PC-9 (cell line): Measurements from ENCODE around the gene QRFP. TPM values are rescaled to one million over a fixed set of nuclear protein-coding genes. Genes with fewer than 3 reads are reported as not detected.

Source experiments
- BruUV-seq: library from RNA; stranded (reverse); fragments of 400-500 nt; replicated peaks from 2 replicates; lab custom pipeline; 2021; lab: Mats Ljungman, UMichigan
- CTCF ChIA-PET: fragments of 300-600 bp; sonication (Branson Sonifier 250); formaldehyde crosslinking; loops from one replicate; lab custom pipeline; 2022; ENCODE audit warnings: antibody characterized with exemption; lab: Charles Lee
- POLR2A ChIA-PET: fragments of 300-600 bp; sonication (Branson Sonifier 250); formaldehyde crosslinking; loops from one replicate; lab custom pipeline; 2022; ENCODE audit warnings: antibody characterized with exemption; ENCODE audit not compliant: unreplicated experiment; lab: Charles Lee
- DNase-seq, 2 experiments: peaks; one replicate each; pipeline versions ENCODE4 v3.0.0 to v3.0.0-alpha.2; 2015 to 2022; ENCODE audit warnings: mixed read lengths in 1 of 2
- H2AFZ ChIP-seq: fragments of 200-600 bp; sonication (generic); 2 replicates; pipeline ENCODE4 v1.8.1; 2017; ENCODE audit warnings: antibody characterized with exemption
- H3F3A ChIP-seq: fragments of 200-600 bp; sonication (generic); 2 replicates; pipeline ENCODE4 v1.8.1; 2017; ENCODE audit warnings: antibody characterized with exemption, mild to moderate bottlenecking, low read depth; ENCODE audit not compliant: insufficient read depth
- H3K27ac ChIP-seq: fragments of 200-600 bp; sonication (generic); 2 replicates; pipeline ENCODE4 v1.6.1; 2016; ENCODE audit warnings: mixed run types
- H3K27me3 ChIP-seq: fragments of 200-600 bp; sonication (generic); 2 replicates; pipeline ENCODE4 v1.6.1; 2016; ENCODE audit warnings: low read depth, mixed run types; ENCODE audit not compliant: insufficient read depth
- H3K36me3 ChIP-seq: fragments of 200-600 bp; sonication (generic); 2 replicates; pipeline ENCODE4 v1.6.1; 2016; ENCODE audit warnings: low read depth, mixed run types
- H3K4me1 ChIP-seq: fragments of 200-600 bp; sonication (generic); replicated peaks from 2 replicates; pipeline ENCODE4 v1.6.1; 2016; ENCODE audit warnings: mixed run types; ENCODE audit not compliant: insufficient read depth
- H3K4me2 ChIP-seq: fragments of 200-600 bp; sonication (generic); 2 replicates; pipeline ENCODE4 v1.6.1; 2017; ENCODE audit warnings: mixed run types
- H3K4me3 ChIP-seq: fragments of 200-600 bp; sonication (generic); 2 replicates; pipeline ENCODE4 v1.6.1; 2016; ENCODE audit warnings: mixed run types
- H3K79me2 ChIP-seq: fragments of 200-600 bp; sonication (generic); 2 replicates; pipeline ENCODE4 v1.6.1; 2017; ENCODE audit warnings: low read depth, mixed run types
- H3K9me2 ChIP-seq: fragments of 200-600 bp; sonication (generic); 2 replicates; pipeline ENCODE4 v1.8.1; 2017; ENCODE audit warnings: mild to moderate bottlenecking; ENCODE audit not compliant: insufficient read depth
- H3K9me3 ChIP-seq: fragments of 200-600 bp; sonication (generic); 2 replicates; pipeline ENCODE4 v1.8.1; 2016; ENCODE audit warnings: low read depth; ENCODE audit not compliant: insufficient read depth
- H4K20me1 ChIP-seq: fragments of 200-600 bp; sonication (generic); 2 replicates; pipeline ENCODE4 v1.8.1; 2017; ENCODE audit not compliant: insufficient read depth
- CTCF ChIP-seq: fragments of 200-600 bp; sonication (generic); conservative IDR thresholded peaks from 2 replicates; pipeline ENCODE4 v1.6.1; 2017; ENCODE audit warnings: mixed run types, antibody characterized with exemption, mild to moderate bottlenecking, moderate library complexity
- EZH2 ChIP-seq: fragments of 200-600 bp; sonication (generic); IDR thresholded peaks from 2 replicates; pipeline ENCODE4 v1.8.0; 2017; ENCODE audit warnings: antibody characterized with exemption, low read depth
- intact Hi-C: fragments of 100-400 bp; cut with micrococcal nuclease; formaldehyde crosslinking; loops from one replicate; pipeline ENCODE4 v1.10.0; 2022; ENCODE audit not compliant: unreplicated experiment
- total RNA-seq: library from RNA; stranded (reverse); gene quantifications from 2 replicates; pipeline ENCODE4 v1.2.3, GENCODE V29; 2021

Gene QRFP
- total RNA-seq, 1 experiment from 2014 or later: not detected

GRCh38 chr9:130943777-130944176, 47.2 kb upstream of the QRFP start:
- intact Hi-C loops: loop anchor here (5.0 kb wide), 1 partner anchor 104 kb away; no protein-coding TSS in a partner anchor
- Histone ChIP-seq H3K4me1 (peaks cover 19% of the 10 kb centered on the region), H3K4me2 (no peak overlapping the region), H3K79me2 (no peaks in the 10 kb centered on the region), H3K9me3 (no peaks in the 10 kb centered on the region), H4K20me1 (no peaks in the 10 kb centered on the region), H2AFZ (no peak overlapping the region), H3K9me2 (no peaks in the 10 kb centered on the region), H3K36me3 (no peaks in the 10 kb centered on the region), H3K4me3 (no peak overlapping the region), H3K27me3 (peaks cover 11% of the 10 kb centered on the region; the same call in 1 of the 2 replicates), H3F3A (peaks cover 7% of the 10 kb centered on the region; the same call in 1 of the 2 replicates), H3K27ac (no peak overlapping the region)
- DNase-seq: no peak
- ChIA-PET CTCF (interaction anchor here (0.6 kb wide), 1 partner anchor 55 kb away, joined by 3 read pairs; no protein-coding TSS in a partner anchor), POLR2A (interaction anchor here (0.7 kb wide), 1 partner anchor 245 kb away, joined by 7 read pairs; no protein-coding TSS in a partner anchor)
- no TSS peak for BruUV-seq
- TF ChIP-seq EZH2 (no peak), CTCF (no peak)

GRCh38 chr9:130943221-130943620, 46.6 kb upstream of the QRFP start:
- H3F3A ChIP-seq: peaks cover 7% of the 10 kb centered on the region; the same call in 1 of the 2 replicates
- no TSS peak for BruUV-seq
- no peaks in the 10 kb centered on the region for H3K36me3 ChIP-seq
- no peak overlapping the region for H3K4me3 ChIP-seq
- ChIA-PET POLR2A (interaction anchor here (0.6 to 0.7 kb wide), 2 partner anchors 92 to 244 kb away, joined by 6 to 7 read pairs; no protein-coding TSS in a partner anchor), CTCF (interaction anchor here (0.6 to 0.9 kb wide), 2 partner anchors 55 to 103 kb away, joined by 3 to 6 read pairs; no protein-coding TSS in a partner anchor)
- no peak overlapping the region for H3K4me2 ChIP-seq
- H3K27ac ChIP-seq: no peak overlapping the region
- TF ChIP-seq CTCF (no peak), EZH2 (no peak)
- H3K4me1 ChIP-seq: peaks cover 19% of the 10 kb centered on the region
- DNase-seq: no peak
- H2AFZ ChIP-seq: no peak overlapping the region
- no peaks in the 10 kb centered on the region for H3K79me2 ChIP-seq
- intact Hi-C loops: loop anchor here (5.0 kb wide), 1 partner anchor 104 kb away; no protein-coding TSS in a partner anchor
- no peaks in the 10 kb centered on the region for H4K20me1 ChIP-seq
- H3K27me3 ChIP-seq: peaks cover 12% of the 10 kb centered on the region; the same call in 1 of the 2 replicates
- H3K9me2 ChIP-seq: no peaks in the 10 kb centered on the region
- H3K9me3 ChIP-seq: no peaks in the 10 kb centered on the region

GRCh38 chr9:130942679-130943078, 46.1 kb upstream of the QRFP start:
- TF ChIP-seq CTCF: no peak
- TF ChIP-seq EZH2: no peak
- BruUV-seq: no TSS peak
- H4K20me1 ChIP-seq: no peaks in the 10 kb centered on the region
- no peak overlapping the region for H3K4me2 ChIP-seq
- peaks cover 18% of the 10 kb centered on the region for H3K4me1 ChIP-seq
- no peak for DNase-seq
- no peaks in the 10 kb centered on the region for H3K79me2 ChIP-seq
- no peaks in the 10 kb centered on the region for H3K9me2 ChIP-seq
- H3F3A ChIP-seq: peaks cover 7% of the 10 kb centered on the region; the same call in 1 of the 2 replicates
- intact Hi-C loops: loop anchor here (5.0 kb wide), 1 partner anchor 105 kb away; no protein-coding TSS in a partner anchor
- peaks cover 17% of the 10 kb centered on the region; the same call in 1 of the 2 replicates for H3K27me3 ChIP-seq
- POLR2A ChIA-PET: interaction anchor here (0.6 kb wide), 1 partner anchor 93 kb away, joined by 6 read pairs; no protein-coding TSS in a partner anchor
- no peaks in the 10 kb centered on the region for H3K9me3 ChIP-seq
- H2AFZ ChIP-seq: no peak overlapping the region
- no peaks in the 10 kb centered on the region for H3K36me3 ChIP-seq
- no peak overlapping the region for H3K27ac ChIP-seq
- CTCF ChIA-PET: interaction anchor here (0.7 to 0.9 kb wide), 2 partner anchors 38 to 104 kb away, joined by 4 to 6 read pairs; no protein-coding TSS in a partner anchor
- no peak overlapping the region for H3K4me3 ChIP-seq
